GM23338 (cell line): Measurements from ENCODE around the gene MKLN1. TPM values are rescaled to one million over a fixed set of nuclear protein-coding genes. Genes with fewer than 3 reads are reported as not detected.
"Not testable (repeated sequence)": the region's sequence is repeated elsewhere in the genome, so short reads cannot be mapped to it uniquely, and the experiment has no call there.

Experiments
- ATAC-seq: fragments of 200-7000 bp; cut with Tn5 transposase; 3 replicates; pipeline ENCODE4 v1.9.1; 2020
- DNase-seq: peaks from one replicate; pipeline ENCODE4 v3.0.0-alpha.2; 2015; ENCODE audit warnings: low spot score
- H2AFZ ChIP-seq: fragments of 200-600 bp; sonication (generic); 2 replicates; pipeline ENCODE4 v1.8.0; 2016; ENCODE audit warnings: antibody characterized with exemption, mild to moderate bottlenecking, moderate library complexity
- H3F3A ChIP-seq: fragments of 200-600 bp; sonication (generic); replicated peaks from 2 replicates; pipeline ENCODE4 v1.8.0; 2017; ENCODE audit warnings: antibody characterized with exemption, mixed run types, low read depth
- H3K27ac ChIP-seq: fragments of 200-600 bp; sonication (generic); 2 replicates; pipeline ENCODE4 v1.6.1; 2016; ENCODE audit warnings: low read depth
- H3K27me3 ChIP-seq: fragments of 200-600 bp; sonication (generic); 2 replicates; pipeline ENCODE4 v1.8.0; 2016; ENCODE audit warnings: mild to moderate bottlenecking, mixed run types, moderate library complexity; ENCODE audit not compliant: insufficient read depth
- H3K36me3 ChIP-seq: fragments of 200-600 bp; sonication (generic); 2 replicates; pipeline ENCODE4 v1.8.0; 2016; ENCODE audit warnings: mild to moderate bottlenecking; ENCODE audit not compliant: insufficient read depth
- H3K4me1 ChIP-seq: fragments of 200-600 bp; sonication (generic); 2 replicates; pipeline ENCODE4 v1.8.0; 2016; ENCODE audit warnings: mild to moderate bottlenecking, moderate library complexity; ENCODE audit not compliant: insufficient read depth
- H3K4me2 ChIP-seq: fragments of 200-600 bp; sonication (generic); 2 replicates; pipeline ENCODE4 v1.7.1; 2017; ENCODE audit warnings: mixed run types
- H3K4me3 ChIP-seq: fragments of 200-600 bp; sonication (generic); 2 replicates; pipeline ENCODE4 v1.6.1; 2016; ENCODE audit warnings: mixed run types
- H3K79me2 ChIP-seq: fragments of 200-600 bp; sonication (generic); replicated peaks from 2 replicates; pipeline ENCODE4 v1.8.0; 2017; ENCODE audit warnings: mild to moderate bottlenecking; ENCODE audit not compliant: insufficient read depth
- H3K9me2 ChIP-seq: fragments of 200-600 bp; sonication (generic); 2 replicates; pipeline ENCODE4 v1.8.0; 2017; ENCODE audit not compliant: insufficient read depth
- H4K20me1 ChIP-seq: fragments of 200-600 bp; sonication (generic); replicated peaks from 2 replicates; pipeline ENCODE4 v1.8.0; 2017; ENCODE audit warnings: mild to moderate bottlenecking; ENCODE audit not compliant: insufficient read depth
- H3K27ac Mint-ChIP-seq: 2 replicates; pipeline ENCODE4 v1.8.0; 2020; ENCODE audit warnings: inconsistent platforms, mild to moderate bottlenecking, moderate library complexity, mixed read lengths
- H3K27me3 Mint-ChIP-seq: 3 replicates; pipeline ENCODE4 v1.8.0; 2022; ENCODE audit warnings: low read depth, mild to moderate bottlenecking, moderate library complexity, mixed read lengths, inconsistent platforms; ENCODE audit not compliant: insufficient read depth, poor library complexity
- H3K36me3 Mint-ChIP-seq: 3 replicates; pipeline ENCODE4 v1.8.0; 2021; ENCODE audit warnings: low read depth, mild to moderate bottlenecking, inconsistent platforms, moderate library complexity, mixed read lengths
- H3K4me1 Mint-ChIP-seq: 3 replicates; pipeline ENCODE4 v1.8.0; 2020; ENCODE audit warnings: mild to moderate bottlenecking, inconsistent platforms, mixed read lengths
- H3K4me3 Mint-ChIP-seq: 3 replicates; pipeline ENCODE4 v1.8.0; 2021; ENCODE audit warnings: moderate library complexity, mild to moderate bottlenecking, inconsistent platforms, mixed read lengths
- H3K9me3 Mint-ChIP-seq: 3 replicates; pipeline ENCODE4 v1.8.0; 2020; ENCODE audit warnings: moderate library complexity, mild to moderate bottlenecking, inconsistent platforms, mixed read lengths
- CTCF ChIP-seq, 2 experiments: fragments of 200-600 bp in 1 of 2; sonication (generic) in 1 of 2; conservative IDR thresholded peaks; 2 replicates each; pipeline versions ENCODE4 v1.5.1 to v1.6.1; 2016 to 2017; ENCODE audit warnings: antibody characterized with exemption in 2 of 2, low read depth in 2 of 2, mild to moderate bottlenecking in 2 of 2, moderate library complexity in 1 of 2
- ETS1 ChIP-seq: IDR thresholded peaks from 2 replicates; pipeline ENCODE4 v1.6.1; 2016; ENCODE audit warnings: antibody characterized with exemption
- EZH2 ChIP-seq: fragments of 200-600 bp; sonication (generic); IDR thresholded peaks from one replicate; pipeline ENCODE4 v1.8.0; 2017; ENCODE audit warnings: antibody characterized with exemption, mild to moderate bottlenecking, low read depth; ENCODE audit not compliant: unreplicated experiment
- EZH2phosphoT487 ChIP-seq: fragments of 200-600 bp; sonication (generic); IDR thresholded peaks from one replicate; pipeline ENCODE4 v1.8.1; 2018; ENCODE audit warnings: antibody characterized with exemption; ENCODE audit not compliant: unreplicated experiment
- POLR2AphosphoS5 ChIP-seq: IDR thresholded peaks from 2 replicates; pipeline ENCODE4 v1.6.1; 2016; ENCODE audit warnings: antibody characterized with exemption, low read depth
- STAT1 ChIP-seq: IDR thresholded peaks from one replicate; pipeline ENCODE4 v1.6.1; 2016; ENCODE audit warnings: antibody characterized with exemption; ENCODE audit not compliant: unreplicated experiment
- ZNF114 ChIP-seq: fragments of 250-450 bp; sonication (Bioruptor Pico); IDR thresholded peaks from 2 replicates; pipeline ENCODE4 v1.5.0; 2020; ENCODE audit warnings: mild to moderate bottlenecking, moderate library complexity
- ZNF462 ChIP-seq: fragments of 250-450 bp; sonication (Bioruptor Pico); IDR thresholded peaks from 2 replicates; pipeline ENCODE4 v1.5.0; 2020; ENCODE audit warnings: mild to moderate bottlenecking, moderate library complexity
- polyA plus RNA-seq: library from polyadenylated mRNA; unstranded; fragments of >200 nt; fragmentation: Nextera tagmentation; extraction: Ambion mirVana; gene quantifications from 2 replicates; pipeline ENCODE4 v1.2.1, GENCODE V29; 2016
- total RNA-seq: library from RNA; depleted of rRNA; stranded (reverse); fragments of >200 nt; shearing (Covaris generic); gene quantifications from 2 replicates; pipeline ENCODE4 v1.2.3, GENCODE V29; 2014

Gene MKLN1
- total and polyA plus RNA-seq, 2 experiments from 2014 or later: 25.3 to 46.5 TPM

DNA sequence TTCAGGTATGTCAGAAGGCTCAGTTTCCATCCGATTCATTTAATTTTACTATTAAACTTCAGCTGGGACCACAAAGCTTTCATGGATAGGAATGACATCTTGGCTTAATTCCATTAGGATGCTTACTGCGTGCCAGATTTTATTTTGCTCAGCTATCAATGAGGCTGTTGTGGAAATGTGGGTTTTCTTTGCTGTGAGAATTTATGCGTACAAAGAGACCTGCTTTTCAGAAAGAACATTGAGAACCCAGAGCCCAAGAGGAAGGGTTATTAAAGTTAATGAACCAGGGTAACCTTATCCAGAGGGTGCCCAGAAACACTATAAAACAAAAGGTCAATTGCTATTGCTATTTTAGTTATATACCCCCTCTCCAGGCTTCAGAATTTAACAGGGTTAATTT lies 98.3 kb downstream of the MKLN1 start:
- no peak overlapping the region for H3K27ac Mint-ChIP-seq
- no peaks in the 10 kb centered on the region for H3K9me2 ChIP-seq
- TF ChIP-seq ETS1: no peak
- TF ChIP-seq STAT1: no peak
- no peak for TF ChIP-seq POLR2AphosphoS5
- no peaks in the 10 kb centered on the region; the same call in 1 of the 2 replicates for H3K79me2 ChIP-seq
- H3K4me3 Mint-ChIP-seq: no peak overlapping the region
- no peaks in the 10 kb centered on the region for H3K9me3 Mint-ChIP-seq
- H3K36me3 ChIP-seq: no peaks in the 10 kb centered on the region; the same call in 1 of the 2 replicates
- ATAC-seq (no peak), DNase-seq (no peak)
- peaks cover 17% of the 10 kb centered on the region for H3K36me3 Mint-ChIP-seq
- H3K4me1 Mint-ChIP-seq: peaks cover 12% of the 10 kb centered on the region; the same call in 2 of the 3 replicates
- no peak overlapping the region for H3K4me2 ChIP-seq
- no peak overlapping the region for H2AFZ ChIP-seq
- H3K4me3 ChIP-seq: no peak overlapping the region
- H3K4me1 ChIP-seq: peaks cover 12% of the 10 kb centered on the region; the same call in 1 of the 2 replicates
- no peaks in the 10 kb centered on the region for H3K27me3 ChIP-seq
- no peaks in the 10 kb centered on the region for H3K27me3 Mint-ChIP-seq
- no peaks in the 10 kb centered on the region for H4K20me1 ChIP-seq
- no peak overlapping the region for H3K27ac ChIP-seq
- H3F3A ChIP-seq: no peaks in the 10 kb centered on the region

GRCh38 chr7:131430826-131431225 lies 103.2 kb downstream of the MKLN1 start:
- H3K36me3 ChIP-seq, H3K27me3 ChIP-seq: not testable (repeated sequence)

GRCh38 chr7:131431289-131431688 lies 103.6 kb downstream of the MKLN1 start:
- Mint-ChIP-seq H3K4me1 (no peaks in the 10 kb centered on the region), H3K4me3 (no peak overlapping the region), H3K27me3 (peaks cover 2% of the 10 kb centered on the region), H3K9me3 (no peaks in the 10 kb centered on the region), H3K27ac (no peak overlapping the region), H3K36me3 (peaks cover 21% of the 10 kb centered on the region)
- DNase-seq (no peak), ATAC-seq (no peak)
- Histone ChIP-seq H3K79me2 (no peaks in the 10 kb centered on the region), H3F3A (no peaks in the 10 kb centered on the region), H3K4me3 (no peak overlapping the region), H3K27me3 (no peaks in the 10 kb centered on the region), H3K4me1 (no peaks in the 10 kb centered on the region), H3K9me2 (no peaks in the 10 kb centered on the region), H4K20me1 (no peaks in the 10 kb centered on the region), H2AFZ (no peak overlapping the region), H3K4me2 (no peak overlapping the region), H3K27ac (no peak overlapping the region), H3K36me3 (no peaks in the 10 kb centered on the region; the same call in 1 of the 2 replicates)
- no peak for TF ChIP-seq EZH2phosphoT487
- no peak for TF ChIP-seq EZH2
- no peak for TF ChIP-seq ZNF462
- no peak for TF ChIP-seq CTCF (conservative IDR thresholded peaks at IDR 0.05; ENCODE audit: low read depth in 2 of 2)
- TF ChIP-seq ZNF114 (CRISPR knock-in tag): no peak

More at GRCh38 chr7:131430826-131431225, 103.2 kb downstream of the MKLN1 start:
- H4K20me1 ChIP-seq, ATAC-seq, H3K4me3 ChIP-seq, DNase-seq, H3K4me1 Mint-ChIP-seq, H3K27me3 Mint-ChIP-seq, H3K79me2 ChIP-seq, H3K27ac ChIP-seq, H3K9me2 ChIP-seq, H3K9me3 Mint-ChIP-seq, H3K4me2 ChIP-seq, H2AFZ ChIP-seq, H3K27ac Mint-ChIP-seq, H3F3A ChIP-seq, H3K4me3 Mint-ChIP-seq, H3K4me1 ChIP-seq: not testable (repeated sequence)
- H3K36me3 Mint-ChIP-seq: peaks cover 21% of the 10 kb centered on the region
